ENCODE data around the gene ITGB1.

Gene ITGB1

DNA sequence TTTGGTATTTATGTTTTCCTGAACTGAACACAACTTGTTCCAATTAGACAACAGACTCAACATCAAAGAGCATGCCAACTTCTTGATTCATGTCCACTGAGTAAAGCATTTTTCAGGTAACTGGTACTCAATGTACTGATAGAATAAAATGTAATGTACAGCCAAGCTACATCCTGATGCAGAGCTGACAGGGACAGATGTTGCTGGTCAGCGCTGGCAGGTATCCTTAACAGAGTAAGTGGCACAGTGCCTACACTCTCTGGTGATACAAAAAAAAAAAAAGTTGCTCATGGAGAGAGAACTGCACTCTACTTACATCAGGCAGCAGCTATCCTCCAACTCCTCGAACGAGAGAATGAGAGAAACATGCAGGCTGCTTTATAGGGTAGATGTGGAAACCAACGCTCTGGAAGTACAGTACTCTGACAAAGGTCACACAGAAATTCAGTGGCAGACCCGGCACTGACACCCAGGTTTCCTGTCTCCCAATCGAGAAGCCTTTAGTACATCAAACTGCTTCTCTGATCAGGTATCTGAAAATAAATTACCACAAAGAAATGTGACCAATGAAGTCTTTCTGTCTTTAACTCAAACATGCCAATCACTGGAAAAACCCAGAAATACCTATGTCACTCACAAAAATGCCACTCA is 4.6 kb downstream of the ITGB1 start:
- Histone ChIP-seq H3K9me3 (replicated peaks in 1 of 2; ENCODE audit: control insufficient read depth in 2 of 2, insufficient read depth in 1 of 2, low read depth in 1 of 2, low read length in 2 of 2) (peaks cover 0 to 17% of the 10 kb centered on the region in 2 donors), H3K23ac (ENCODE audit: low read depth, low read length, poor library complexity) (no peak overlapping the region), H2AFZ (ENCODE audit: low read length) (no peak overlapping the region), H3K4ac (ENCODE audit: low read length) (no peak overlapping the region), H3K14ac (ENCODE audit: low read length) (no peak overlapping the region), H3K4me1 (ENCODE audit: control insufficient read depth in 2 of 2, insufficient read depth in 1 of 2, low read depth in 1 of 2, low read length in 2 of 2) (peaks cover 14 to 21% of the 10 kb centered on the region in 2 donors), H3K4me3 (ENCODE audit: low read length in 2 of 2) (no peak overlapping the region), H4K8ac (ENCODE audit: low read depth, low read length) (no peak overlapping the region), H2AK5ac (ENCODE audit: low read depth, low read length) (no peak overlapping the region), H3K79me1 (ENCODE audit: low read depth, low read length) (peaks cover 4% of the 10 kb centered on the region), H2BK5ac (ENCODE audit: low read length) (no peak overlapping the region), H3K27me3 (ENCODE audit: control insufficient read depth in 3 of 3, insufficient read depth in 3 of 3, low read depth in 1 of 3, low read length in 3 of 3) (no peaks in the 10 kb centered on the region), H3K4me2 (ENCODE audit: insufficient read depth, low read length, poor library complexity, severe bottlenecking) (peak overlapping the region; percentile 18), H3K36me3 (replicated peaks in 1 of 2; ENCODE audit: control insufficient read depth in 2 of 2, insufficient read depth in 2 of 2, low read length in 2 of 2) (peaks cover 0 to 28% of the 10 kb centered on the region in 2 donors), H2BK120ac (ENCODE audit: low read depth, low read length) (no peak overlapping the region), H3K18ac (ENCODE audit: low read length) (no peak overlapping the region), H3K9ac (ENCODE audit: low read depth, low read length, poor library complexity) (no peak overlapping the region), H2BK15ac (ENCODE audit: low read length) (no peak overlapping the region), H4K91ac (ENCODE audit: low read depth, low read length, poor library complexity) (no peak overlapping the region), H3K27ac (replicated peaks; ENCODE audit: low read length) (no peak overlapping the region), H2BK12ac (ENCODE audit: low read length) (no peak overlapping the region)
- DNase-seq (ENCODE audit: low spot score) = no peak
- no CpG with 5 or more reads among the region's 6 CpGs for WGBS, 2 donors (ENCODE audit: extremely low coverage in 2 of 2, insufficient read length in 2 of 2, insufficient replicate concordance in 1 of 2)

DNA sequence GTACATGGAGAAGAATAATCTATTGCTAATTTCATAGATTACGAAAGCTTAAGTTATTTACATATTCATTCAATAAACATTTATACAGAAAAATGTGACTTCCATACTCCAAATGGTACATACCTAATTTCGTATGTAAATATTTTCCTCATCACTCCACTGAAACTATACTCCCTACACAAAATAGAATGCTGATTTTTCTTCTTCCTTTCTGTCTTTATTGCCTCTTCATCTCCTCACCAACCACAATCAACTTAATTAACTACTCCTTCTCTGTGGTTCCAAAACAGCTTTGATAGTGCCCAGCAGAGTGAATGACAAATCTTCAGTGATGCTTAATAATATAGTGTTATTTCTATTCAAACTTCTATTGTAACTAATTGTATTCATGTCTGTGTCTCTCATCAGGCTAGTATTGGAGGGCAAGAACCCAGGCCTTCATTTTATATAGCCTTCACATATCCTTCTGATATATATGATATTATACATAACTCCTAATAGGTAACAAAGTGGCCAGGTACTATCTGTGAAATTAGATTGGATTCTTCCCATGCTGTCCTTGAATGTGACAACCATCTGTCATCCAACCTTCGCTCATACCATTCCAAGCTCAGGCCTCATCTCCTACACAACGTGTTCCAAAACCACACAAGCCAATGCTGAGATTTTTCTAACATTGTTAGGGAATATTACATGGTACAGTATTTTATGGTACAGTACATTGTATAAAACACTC is 5.3 kb downstream of the ITGB1 start:
- H3K4ac ChIP-seq (ENCODE audit: low read length) = no peak overlapping the region
- peaks cover 0 to 34% of the 10 kb centered on the region in 2 donors for H3K36me3 ChIP-seq (replicated peaks in 1 of 2; ENCODE audit: control insufficient read depth in 2 of 2, insufficient read depth in 2 of 2, low read length in 2 of 2)
- H3K27me3 ChIP-seq (ENCODE audit: control insufficient read depth in 3 of 3, insufficient read depth in 3 of 3, low read depth in 1 of 3, low read length in 3 of 3) = no peaks in the 10 kb centered on the region
- no peak overlapping the region for H3K4me3 ChIP-seq (ENCODE audit: low read length in 2 of 2)
- H3K79me1 ChIP-seq (ENCODE audit: low read depth, low read length) = peaks cover 4% of the 10 kb centered on the region
- no peak overlapping the region for H4K91ac ChIP-seq (ENCODE audit: low read depth, low read length, poor library complexity)
- peaks cover 14 to 23% of the 10 kb centered on the region in 2 donors for H3K4me1 ChIP-seq (ENCODE audit: control insufficient read depth in 2 of 2, insufficient read depth in 1 of 2, low read depth in 1 of 2, low read length in 2 of 2)
- H3K4me2 ChIP-seq (ENCODE audit: insufficient read depth, low read length, poor library complexity, severe bottlenecking) = no peak overlapping the region
- H3K27ac ChIP-seq (replicated peaks; ENCODE audit: low read length) = no peak overlapping the region
- H2BK5ac ChIP-seq (ENCODE audit: low read length) = no peak overlapping the region
- no peak overlapping the region for H3K18ac ChIP-seq (ENCODE audit: low read length)
- peaks cover 0 to 24% of the 10 kb centered on the region in 2 donors for H3K9me3 ChIP-seq (replicated peaks in 1 of 2; ENCODE audit: control insufficient read depth in 2 of 2, insufficient read depth in 1 of 2, low read depth in 1 of 2, low read length in 2 of 2)
- no peak for DNase-seq (ENCODE audit: low spot score)
- no peak overlapping the region for H3K23ac ChIP-seq (ENCODE audit: low read depth, low read length, poor library complexity)
- no peak overlapping the region for H2AFZ ChIP-seq (ENCODE audit: low read length)
- H4K8ac ChIP-seq (ENCODE audit: low read depth, low read length) = no peak overlapping the region
- H2BK120ac ChIP-seq (ENCODE audit: low read depth, low read length) = no peak overlapping the region
- no peak overlapping the region for H3K9ac ChIP-seq (ENCODE audit: low read depth, low read length, poor library complexity)
- H3K14ac ChIP-seq (ENCODE audit: low read length) = no peak overlapping the region
- H2AK5ac ChIP-seq (ENCODE audit: low read depth, low read length) = no peak overlapping the region
- no peak overlapping the region for H2BK15ac ChIP-seq (ENCODE audit: low read length)
- no peak overlapping the region for H2BK12ac ChIP-seq (ENCODE audit: low read length)
- WGBS, 2 donors (ENCODE audit: extremely low coverage in 2 of 2, insufficient read length in 2 of 2, insufficient replicate concordance in 1 of 2) = no CpG with 5 or more reads among the region's 4 CpGs

DNA sequence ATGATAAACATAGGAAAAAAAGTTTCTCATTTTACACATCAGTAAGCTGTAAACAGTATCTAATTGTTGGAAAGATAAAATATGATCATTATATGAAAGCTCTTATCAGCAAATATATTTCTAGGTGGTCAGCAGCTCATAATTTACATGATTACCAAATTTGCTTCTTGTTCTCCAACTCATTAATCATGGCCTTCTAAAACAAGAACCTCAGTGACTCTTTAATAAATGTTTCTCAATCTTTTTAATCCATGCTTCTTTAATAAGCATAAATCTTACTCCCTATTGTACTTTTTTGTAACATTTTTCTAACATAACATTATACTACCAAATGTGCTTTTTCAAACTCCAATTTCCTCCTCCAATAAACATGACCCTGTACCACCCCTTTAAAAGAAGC is 5.9 kb downstream of the ITGB1 start:
- Histone ChIP-seq H2AFZ (ENCODE audit: low read length) (no peak overlapping the region), H2BK15ac (ENCODE audit: low read length) (no peak overlapping the region), H3K36me3 (replicated peaks in 1 of 2; ENCODE audit: control insufficient read depth in 2 of 2, insufficient read depth in 2 of 2, low read length in 2 of 2) (peaks cover 0 to 40% of the 10 kb centered on the region in 2 donors), H3K23ac (ENCODE audit: low read depth, low read length, poor library complexity) (no peak overlapping the region), H3K4me1 (ENCODE audit: control insufficient read depth in 2 of 2, insufficient read depth in 1 of 2, low read depth in 1 of 2, low read length in 2 of 2) (peaks cover 14 to 23% of the 10 kb centered on the region in 2 donors), H3K79me1 (ENCODE audit: low read depth, low read length) (peaks cover 2% of the 10 kb centered on the region), H3K27me3 (ENCODE audit: control insufficient read depth in 3 of 3, insufficient read depth in 3 of 3, low read depth in 1 of 3, low read length in 3 of 3) (no peaks in the 10 kb centered on the region), H3K9me3 (replicated peaks in 1 of 2; ENCODE audit: control insufficient read depth in 2 of 2, insufficient read depth in 1 of 2, low read depth in 1 of 2, low read length in 2 of 2) (peaks cover 0 to 27% of the 10 kb centered on the region in 2 donors), H3K14ac (ENCODE audit: low read length) (no peak overlapping the region), H3K4me2 (ENCODE audit: insufficient read depth, low read length, poor library complexity, severe bottlenecking) (no peak overlapping the region), H3K9ac (ENCODE audit: low read depth, low read length, poor library complexity) (no peak overlapping the region), H3K4ac (ENCODE audit: low read length) (no peak overlapping the region), H3K18ac (ENCODE audit: low read length) (no peak overlapping the region), H2BK120ac (ENCODE audit: low read depth, low read length) (no peak overlapping the region), H3K27ac (replicated peaks; ENCODE audit: low read length) (no peak overlapping the region), H2BK5ac (ENCODE audit: low read length) (no peak overlapping the region), H3K4me3 (ENCODE audit: low read length in 2 of 2) (no peak overlapping the region), H2BK12ac (ENCODE audit: low read length) (no peak overlapping the region), H4K91ac (ENCODE audit: low read depth, low read length, poor library complexity) (no peak overlapping the region), H4K8ac (ENCODE audit: low read depth, low read length) (no peak overlapping the region), H2AK5ac (ENCODE audit: low read depth, low read length) (no peak overlapping the region)
- no peak for DNase-seq (ENCODE audit: low spot score)

DNA sequence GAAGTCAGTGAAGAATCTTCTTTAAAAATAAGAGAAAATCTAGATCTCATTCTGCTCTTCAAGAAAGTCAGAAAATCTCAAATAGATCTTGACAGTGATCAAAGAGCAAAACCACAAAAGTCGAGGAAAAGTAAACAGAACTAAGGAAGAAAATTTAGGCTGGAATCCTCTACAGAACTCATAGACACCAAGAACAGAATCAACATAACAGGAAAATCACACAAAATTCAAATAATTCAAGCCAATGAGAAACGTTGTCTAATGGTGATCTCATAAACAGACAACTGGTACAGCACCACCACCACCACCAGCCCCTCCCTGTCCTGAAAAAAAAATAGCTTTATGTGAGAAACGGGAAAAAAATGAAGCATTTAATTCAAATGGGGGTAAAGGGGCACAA is 6.9 kb downstream of the ITGB1 start:
- no peak overlapping the region for H2AFZ ChIP-seq (ENCODE audit: low read length)
- peaks cover 0 to 40% of the 10 kb centered on the region in 2 donors for H3K36me3 ChIP-seq (replicated peaks in 1 of 2; ENCODE audit: control insufficient read depth in 2 of 2, insufficient read depth in 2 of 2, low read length in 2 of 2)
- no peak overlapping the region for H3K9ac ChIP-seq (ENCODE audit: low read depth, low read length, poor library complexity)
- H2AK5ac ChIP-seq (ENCODE audit: low read depth, low read length) = no peak overlapping the region
- no peak overlapping the region for H4K8ac ChIP-seq (ENCODE audit: low read depth, low read length)
- no peak overlapping the region for H3K18ac ChIP-seq (ENCODE audit: low read length)
- H4K91ac ChIP-seq (ENCODE audit: low read depth, low read length, poor library complexity) = no peak overlapping the region
- H3K79me1 ChIP-seq (ENCODE audit: low read depth, low read length) = peaks cover 2% of the 10 kb centered on the region
- H3K27ac ChIP-seq (replicated peaks; ENCODE audit: low read length) = peak overlapping the region; percentile 14
- H3K4me1 ChIP-seq (ENCODE audit: control insufficient read depth in 2 of 2, insufficient read depth in 1 of 2, low read depth in 1 of 2, low read length in 2 of 2) = peaks cover 12 to 21% of the 10 kb centered on the region in 2 donors
- H2BK15ac ChIP-seq (ENCODE audit: low read length) = no peak overlapping the region
- H3K14ac ChIP-seq (ENCODE audit: low read length) = no peak overlapping the region
- no peak overlapping the region for H2BK12ac ChIP-seq (ENCODE audit: low read length)
- WGBS, 2 donors (ENCODE audit: extremely low coverage in 2 of 2, insufficient read length in 2 of 2, insufficient replicate concordance in 1 of 2) = no CpG with 5 or more reads among the region's 3 CpGs
- H3K4ac ChIP-seq (ENCODE audit: low read length) = no peak overlapping the region
- H3K4me2 ChIP-seq (ENCODE audit: insufficient read depth, low read length, poor library complexity, severe bottlenecking) = peak overlapping the region; percentile 43
- no peak overlapping the region for H3K4me3 ChIP-seq (ENCODE audit: low read length in 2 of 2)
- H3K9me3 ChIP-seq (replicated peaks in 1 of 2; ENCODE audit: control insufficient read depth in 2 of 2, insufficient read depth in 1 of 2, low read depth in 1 of 2, low read length in 2 of 2) = peaks cover 0 to 29% of the 10 kb centered on the region in 2 donors
- DNase-seq (ENCODE audit: low spot score) = no peak
- H2BK5ac ChIP-seq (ENCODE audit: low read length) = no peak overlapping the region
- no peaks in the 10 kb centered on the region for H3K27me3 ChIP-seq (ENCODE audit: control insufficient read depth in 3 of 3, insufficient read depth in 3 of 3, low read depth in 1 of 3, low read length in 3 of 3)
- H2BK120ac ChIP-seq (ENCODE audit: low read depth, low read length) = no peak overlapping the region
- no peak overlapping the region for H3K23ac ChIP-seq (ENCODE audit: low read depth, low read length, poor library complexity)
